Omental fat pad (tissue), 4 donors: ENCODE measurements around the gene PXMP4. TPM values are rescaled to one million over a fixed set of nuclear protein-coding genes. Genes with fewer than 3 reads are reported as not detected.

Experiments used
- ATAC-seq: fragments of 150-250 bp; one replicate; pipeline ENCODE4 v1.9.1; 2016; ENCODE audit warnings: mild to moderate bottlenecking, moderate library complexity; ENCODE audit not compliant: low FRiP score
- DNase-seq: peaks from one replicate; pipeline ENCODE4 v3.0.0-alpha.2; 2019; ENCODE audit warnings: low spot score
- CTCF ChIP-seq, 3 donors: fragments of 450-650 bp; IDR thresholded peaks; one replicate each; pipeline ENCODE4 v1.5.1; 2016 to 2017; ENCODE audit warnings: antibody characterized with exemption in 3 of 3, mild to moderate bottlenecking in 3 of 3, moderate library complexity in 2 of 3
- total RNA-seq, 4 donors: library from RNA; depleted of rRNA; stranded (reverse); fragments of >200 nt; gene quantifications; one replicate each; pipeline ENCODE4 v1.1.0, GENCODE V29; 2016

The PXMP4 gene
- total RNA-seq, 4 donors from 2014 or later = 3.6 to 8.7 (median 4.8) TPM

GRCh38 chr20:33696448-33696847 is 23.7 kb downstream of the PXMP4 start:
- ATAC-seq (no peak), DNase-seq (no peak)
- no peak for TF ChIP-seq CTCF (IDR thresholded peaks at IDR 0.05)

- no peak for TF ChIP-seq CTCF (IDR thresholded peaks at IDR 0.05)
- DNase-seq (no peak), ATAC-seq (no peak)
Observed at GRCh38 chr20:33694639-33695012, 25.5 kb downstream of the PXMP4 start.

GRCh38 chr20:33693741-33694638 is 26.1 kb downstream of the PXMP4 start:
- TF ChIP-seq CTCF (IDR thresholded peaks at IDR 0.05) = no peak
- DNase-seq = no peak
- ATAC-seq = peak; percentile 38

- TF ChIP-seq CTCF (IDR thresholded peaks at IDR 0.05) = no peak
- DNase-seq (no peak), ATAC-seq (no peak)
Observed at GRCh38 chr20:33693289-33693688, 26.8 kb downstream of the PXMP4 start.

- TF ChIP-seq CTCF (IDR thresholded peaks at IDR 0.05) = no peak
- no peak for DNase-seq
- no peak for ATAC-seq
Observed at GRCh38 chr20:33689973-33690372, 30.1 kb downstream of the PXMP4 start.

GRCh38 chr20:33689493-33689892 is 30.6 kb downstream of the PXMP4 start:
- TF ChIP-seq CTCF (IDR thresholded peaks at IDR 0.05) = no peak
- DNase-seq = no peak
- no peak for ATAC-seq

- no peak for TF ChIP-seq CTCF (IDR thresholded peaks at IDR 0.05)
- DNase-seq (no peak), ATAC-seq (no peak)
Observed at GRCh38 chr20:33688938-33689424, 31.1 kb downstream of the PXMP4 start.
